ENCODE data around the gene MMP8.
"Not testable (repeated sequence)": the region's sequence is repeated elsewhere in the genome, so short reads cannot be mapped to it uniquely, and the experiment has no call there.

The MMP8 gene, protein sequence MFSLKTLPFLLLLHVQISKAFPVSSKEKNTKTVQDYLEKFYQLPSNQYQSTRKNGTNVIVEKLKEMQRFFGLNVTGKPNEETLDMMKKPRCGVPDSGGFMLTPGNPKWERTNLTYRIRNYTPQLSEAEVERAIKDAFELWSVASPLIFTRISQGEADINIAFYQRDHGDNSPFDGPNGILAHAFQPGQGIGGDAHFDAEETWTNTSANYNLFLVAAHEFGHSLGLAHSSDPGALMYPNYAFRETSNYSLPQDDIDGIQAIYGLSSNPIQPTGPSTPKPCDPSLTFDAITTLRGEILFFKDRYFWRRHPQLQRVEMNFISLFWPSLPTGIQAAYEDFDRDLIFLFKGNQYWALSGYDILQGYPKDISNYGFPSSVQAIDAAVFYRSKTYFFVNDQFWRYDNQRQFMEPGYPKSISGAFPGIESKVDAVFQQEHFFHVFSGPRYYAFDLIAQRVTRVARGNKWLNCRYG

DNA sequence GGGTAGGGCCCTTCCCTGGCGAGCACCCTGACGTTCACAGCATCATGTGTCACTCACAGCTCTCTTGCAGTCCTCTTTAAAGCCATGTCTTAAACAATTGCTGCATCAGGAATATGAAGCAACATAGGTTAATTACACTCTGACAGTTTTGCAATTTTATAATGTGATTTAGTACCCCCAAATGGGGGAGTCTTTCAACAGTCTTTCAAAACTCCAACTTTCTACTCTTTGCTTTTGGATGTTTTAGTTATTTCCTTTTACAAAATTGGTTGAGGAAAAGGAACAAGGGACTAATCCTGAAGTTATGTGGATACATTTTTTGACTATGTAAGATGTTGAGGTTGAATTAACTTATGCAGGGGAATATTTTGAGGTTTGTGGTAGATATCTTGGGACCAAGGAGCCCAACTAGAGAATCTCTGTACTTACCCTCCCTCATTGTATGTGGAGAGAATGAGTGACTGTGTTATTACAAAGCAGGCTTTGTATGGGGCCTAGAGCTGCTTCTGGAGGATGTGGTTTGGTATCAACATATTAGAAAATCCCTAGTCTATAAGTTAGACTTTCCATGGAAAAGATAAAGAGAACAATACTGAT is at the start of gene MMP8:
TSS of gene MMP8 (minus strand) at position 51 of the 597 bp plus-strand sequence. CDS start 99 bp downstream, outside the sequence.
- DNase-seq (ENCODE audit: low read depth in 3 of 3, low spot score in 1 of 3): no peak

GRCh38 chr11:102773386-102773785 is 48.6 kb upstream of the MMP8 start:
- no peak for DNase-seq (ENCODE audit: low read depth in 3 of 3, low spot score in 1 of 3)

DNA sequence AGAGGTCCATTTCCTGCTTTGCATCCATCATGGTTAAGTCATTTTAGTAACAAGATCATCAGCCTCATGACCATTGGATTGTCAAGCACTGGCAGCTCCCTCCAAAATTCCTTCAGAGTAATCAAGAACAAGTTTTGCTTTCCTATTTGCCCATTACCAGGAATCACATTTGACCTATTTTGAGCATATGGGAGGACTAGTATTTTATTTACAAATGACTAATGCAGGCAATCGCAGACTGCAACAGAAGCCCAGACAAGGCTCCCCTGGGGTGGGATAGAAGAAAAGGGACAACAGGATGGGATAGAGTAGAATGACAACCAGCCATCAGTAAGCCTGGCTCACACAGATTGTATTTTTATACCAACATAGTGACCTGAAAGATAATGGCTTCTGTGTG is 46.6 kb upstream of the MMP8 start:
- no peak for DNase-seq (ENCODE audit: low read depth in 3 of 3, low spot score in 1 of 3)

- DNase-seq (ENCODE audit: low read depth in 3 of 3, low spot score in 1 of 3): no peak
These were observed 45.4 kb upstream of the MMP8 start for GRCh38 chr11:102770191-102770590.

DNA sequence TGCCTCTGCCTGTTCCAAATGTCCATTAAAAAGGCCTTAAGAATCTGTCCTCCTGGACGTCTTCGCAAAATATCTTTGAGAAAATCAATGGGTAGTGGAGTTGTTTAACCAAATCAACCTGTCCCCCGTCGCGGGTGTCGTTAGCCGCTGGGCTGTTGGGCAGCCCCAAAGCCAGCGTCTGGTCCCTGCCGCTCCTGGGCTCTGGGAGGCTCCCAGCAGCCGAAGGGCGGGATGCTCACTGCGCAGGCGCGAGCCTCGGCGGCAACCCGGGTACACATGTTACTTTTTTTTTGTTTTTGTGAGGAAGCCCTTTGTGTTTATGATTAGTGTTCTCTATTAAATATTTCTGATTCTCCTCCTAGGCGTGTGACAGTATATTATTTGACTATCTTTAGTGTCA is 43.0 kb upstream of the MMP8 start:
- DNase-seq (ENCODE audit: low read depth in 3 of 3, low spot score in 1 of 3): no peak

- no peak for DNase-seq (ENCODE audit: low read depth in 3 of 3, low spot score in 1 of 3)
These were observed 38.7 kb upstream of the MMP8 start for GRCh38 chr11:102763440-102763839.

- no peak for DNase-seq (ENCODE audit: low read depth in 3 of 3, low spot score in 1 of 3)
These were observed 37.6 kb upstream of the MMP8 start for GRCh38 chr11:102762361-102762767.

DNA sequence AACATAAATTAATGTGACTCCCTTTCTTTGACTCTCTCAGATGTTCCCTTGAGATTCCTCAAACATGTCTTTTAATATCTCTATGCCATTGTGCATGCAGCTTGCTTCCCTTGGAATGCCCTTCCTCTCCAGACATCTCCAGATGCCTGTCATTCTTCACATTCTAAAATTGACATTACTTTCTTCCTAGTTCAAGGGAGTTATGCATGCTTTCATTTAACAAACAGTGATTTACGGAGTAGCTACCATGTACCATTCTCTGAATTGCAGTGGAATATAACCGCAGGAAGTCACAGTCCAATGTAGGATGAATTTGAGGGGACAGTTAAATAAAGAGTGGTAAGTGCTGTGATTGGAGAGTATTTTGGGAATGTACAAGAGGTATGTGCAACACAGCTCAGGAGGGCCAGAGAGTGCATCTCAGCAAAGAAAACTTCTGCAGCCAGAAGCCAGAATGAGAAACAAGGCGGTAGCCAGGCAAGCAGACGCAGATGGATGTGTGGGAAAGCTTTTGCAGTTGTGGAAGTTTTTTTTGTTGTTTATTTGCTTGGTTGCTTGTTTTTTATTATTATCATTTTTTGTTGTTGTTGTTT is 37.0 kb upstream of the MMP8 start:
- DNase-seq (ENCODE audit: low read depth in 3 of 3, low spot score in 1 of 3): no peak

GRCh38 chr11:102760344-102761035 is 35.7 kb upstream of the MMP8 start:
- DNase-seq (ENCODE audit: low read depth in 3 of 3, low spot score in 1 of 3): no peak

GRCh38 chr11:102757823-102758549 is 33.2 kb upstream of the MMP8 start:
- no peak for DNase-seq (ENCODE audit: low read depth in 3 of 3, low spot score in 1 of 3)

GRCh38 chr11:102753267-102753666 is 28.5 kb upstream of the MMP8 start:
- no peak for DNase-seq (ENCODE audit: low read depth in 3 of 3, low spot score in 1 of 3)

- no peak for DNase-seq (ENCODE audit: low read depth in 3 of 3, low spot score in 1 of 3)
These were observed 26.9 kb upstream of the MMP8 start for GRCh38 chr11:102751673-102752072.

DNA sequence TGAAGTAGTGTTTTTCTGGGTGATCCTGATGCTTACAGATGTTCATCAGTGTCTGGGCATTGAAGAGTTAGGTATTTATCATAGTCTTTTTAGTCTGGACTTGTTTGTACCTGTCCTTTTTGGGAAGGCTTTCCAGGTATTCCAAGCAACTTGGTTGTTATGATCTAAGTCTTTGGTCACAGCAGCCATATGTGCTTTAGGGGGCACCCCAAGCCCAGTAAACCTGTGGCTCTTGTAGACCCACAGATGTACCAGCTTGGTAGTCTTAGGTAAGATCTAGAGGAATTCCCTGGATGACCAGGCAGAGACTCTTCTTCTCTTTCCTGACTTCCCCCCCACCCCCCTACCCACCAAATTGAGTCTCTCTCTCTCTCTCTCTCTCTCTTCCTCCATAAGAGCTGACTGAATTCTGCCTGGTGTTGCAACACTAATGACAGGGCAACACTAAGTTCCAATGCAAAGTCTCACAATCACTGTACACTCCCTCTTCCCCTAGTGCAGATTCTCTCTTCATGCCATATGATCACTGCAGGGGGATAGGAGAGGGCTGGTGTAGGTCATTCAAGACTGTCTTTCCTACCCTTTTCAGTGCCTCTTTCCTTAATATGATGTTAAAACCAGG is 24.5 kb upstream of the MMP8 start:
- DNase-seq (ENCODE audit: low read depth in 3 of 3, low spot score in 1 of 3): no peak

DNA sequence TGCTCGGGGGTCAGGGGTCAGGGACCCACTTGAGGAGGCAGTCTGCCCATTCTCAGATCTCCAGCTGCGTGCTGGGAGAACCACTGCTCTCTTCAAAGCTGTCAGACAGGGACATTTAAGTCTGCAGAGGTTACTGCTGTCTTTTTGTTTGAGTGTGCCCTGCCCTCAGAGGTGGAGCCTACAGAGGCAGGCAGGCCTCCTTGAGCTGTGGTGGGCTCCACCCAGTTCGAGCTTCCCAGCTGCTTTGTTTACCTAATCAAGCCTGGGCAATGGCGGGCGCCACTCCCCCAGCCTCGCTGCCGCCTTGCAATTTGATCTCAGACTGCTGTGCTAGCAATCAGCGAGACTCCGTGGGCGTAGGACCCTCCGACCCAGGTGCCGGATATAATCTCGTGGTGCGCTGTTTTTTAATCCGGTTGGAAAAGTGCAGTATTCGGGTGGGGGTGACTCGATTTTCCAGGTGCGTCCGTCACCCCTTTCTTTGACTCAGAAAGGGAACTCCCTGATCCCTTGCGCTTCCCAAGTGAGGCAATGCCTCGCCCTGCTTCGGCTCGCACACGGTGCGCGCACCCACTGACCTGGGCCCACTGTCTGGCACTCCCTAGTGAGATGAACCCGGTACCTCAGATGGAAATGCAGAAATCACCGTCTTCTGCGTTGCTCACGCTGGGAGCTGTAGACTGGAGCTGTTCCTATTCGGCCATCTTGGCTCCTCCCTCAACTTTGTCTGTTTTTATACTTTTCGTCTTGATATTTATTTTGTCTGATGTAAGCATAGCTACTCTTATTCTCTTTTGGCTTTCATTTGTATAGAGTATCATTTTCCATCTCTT is 22.2 kb upstream of the MMP8 start:
- not testable (repeated sequence) for DNase-seq (ENCODE audit: low read depth in 3 of 3, low spot score in 1 of 3)

DNA sequence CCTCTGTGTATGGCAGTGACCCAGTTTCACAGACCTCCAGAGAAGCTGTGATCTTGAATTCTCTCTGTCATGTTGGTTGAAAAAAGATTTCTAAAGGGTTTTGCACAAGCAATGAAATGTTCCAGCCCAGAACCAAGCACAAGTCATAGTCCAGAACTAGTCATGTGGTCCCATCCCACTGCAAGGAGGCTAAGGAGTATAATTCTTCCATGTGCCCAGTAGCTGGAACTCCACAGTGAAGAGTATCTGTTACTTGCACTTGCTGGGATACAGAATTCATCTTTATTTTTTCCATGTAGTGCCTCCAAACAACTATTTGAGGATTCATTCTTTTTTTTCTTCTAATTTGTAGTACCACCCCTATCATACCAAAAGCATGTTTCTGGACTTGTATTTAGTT is 9.9 kb upstream of the MMP8 start:
- no peak for DNase-seq (ENCODE audit: low read depth in 3 of 3, low spot score in 1 of 3)

- peak in 1 of 3 donors; percentile 4 for DNase-seq (ENCODE audit: low read depth in 3 of 3, low spot score in 1 of 3)
These were observed 8.6 kb upstream of the MMP8 start for GRCh38 chr11:102733232-102733875.

DNA sequence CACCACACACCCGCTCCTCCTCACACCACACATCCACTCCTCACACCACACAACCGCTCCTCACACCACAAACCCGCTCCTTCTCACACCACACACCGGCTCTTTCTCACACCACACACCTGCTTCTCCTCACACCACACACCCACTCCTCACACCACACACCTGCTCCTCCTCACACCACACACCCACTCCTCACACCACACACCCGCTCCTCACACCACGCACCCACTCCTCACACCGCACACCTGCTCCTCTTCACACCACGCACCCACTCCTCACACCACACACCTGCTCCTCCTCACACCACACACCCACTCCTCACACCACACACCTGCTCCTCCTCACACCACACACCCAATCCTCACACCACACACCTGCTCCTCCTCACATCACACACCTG is 6.2 kb upstream of the MMP8 start:
- DNase-seq (ENCODE audit: low read depth in 3 of 3, low spot score in 1 of 3): not testable (repeated sequence)

DNA sequence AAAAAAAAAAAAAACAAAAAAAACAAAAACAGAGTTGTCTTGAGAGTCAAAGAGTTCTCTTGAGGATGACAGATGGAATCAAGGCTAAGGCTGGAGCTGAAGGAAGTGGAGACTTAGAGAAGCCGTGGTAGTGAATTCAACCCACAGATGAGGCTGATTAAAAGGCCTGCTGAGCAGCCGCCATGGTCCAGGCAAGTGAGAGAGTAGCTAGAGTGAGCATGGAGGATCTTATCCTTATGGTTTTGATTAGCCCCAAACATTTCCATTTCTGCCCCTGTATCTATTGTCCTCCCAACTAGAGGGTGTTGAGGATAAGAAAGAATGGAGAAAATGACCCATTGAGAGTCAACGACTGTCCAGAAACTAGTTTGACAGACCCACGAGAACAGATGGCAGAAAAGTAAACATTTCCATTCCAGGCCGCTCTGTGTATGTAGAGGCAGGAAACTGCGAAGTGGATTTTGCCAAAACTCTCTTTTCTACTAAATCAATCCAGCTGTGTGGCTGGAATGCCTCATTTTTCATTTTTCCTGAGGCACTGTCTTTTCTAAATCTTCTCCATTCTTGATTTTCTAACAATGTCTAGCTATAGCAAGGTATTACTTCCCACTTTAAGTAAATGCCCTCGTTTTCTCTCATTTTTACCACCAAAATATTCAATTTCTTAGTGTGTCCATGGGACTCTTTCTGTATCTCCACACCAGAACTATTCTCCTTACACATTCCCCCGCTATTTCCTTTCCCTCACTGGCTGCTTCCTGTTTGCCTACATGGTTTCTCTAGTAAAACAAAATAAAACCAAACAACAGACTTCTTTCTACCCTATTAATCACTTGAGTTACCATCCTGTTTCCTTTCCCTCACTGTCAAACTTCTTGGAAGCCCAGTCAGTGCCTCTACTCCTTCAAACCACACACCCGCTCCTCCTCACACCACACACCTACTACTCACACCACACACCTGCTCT is 5.4 kb upstream of the MMP8 start:
- no peak for DNase-seq (ENCODE audit: low read depth in 3 of 3, low spot score in 1 of 3)

Measured in stimulated activated CD4-positive, alpha-beta T cell treated with anti-CD3 and anti-CD28 coated beads, TNF-alpha, amount 100 ng/mL, for 1 hour (primary cell).